Astrocyte (in vitro differentiated cells and primary cell): ENCODE results near the gene TTC23L. TPM values are rescaled to one million over a fixed set of nuclear protein-coding genes. Genes with fewer than 3 reads are reported as not detected.
A peak's percentile ranks its signal among the peaks of the same experiment; 100 is the strongest.

ENCODE experiments used
- DNase-seq: peaks from one replicate; pipeline ENCODE4 v3.0.0-alpha.2; 2010; ENCODE audit warnings: low read depth
- FAIRE-seq: peaks from 2 replicates; lab custom pipeline; 2011; peaks lifted over from hg19 to GRCh38; lab: Jason Lieb, UNC
- H2AFZ ChIP-seq: 2 replicates; pipeline ENCODE4 v1.6.0; 2012; ENCODE audit warnings: low read depth, low read length, inconsistent platforms
- H3K27ac ChIP-seq: 2 replicates; pipeline ENCODE4 v1.5.1; 2011; ENCODE audit warnings: low read depth, low read length, inconsistent platforms
- H3K27me3 ChIP-seq: 2 replicates; pipeline ENCODE4 v1.6.0; 2011; ENCODE audit warnings: low read length, inconsistent platforms; ENCODE audit not compliant: insufficient read depth
- H3K36me3 ChIP-seq: 2 replicates; pipeline ENCODE4 v1.5.1; 2011; ENCODE audit warnings: low read length, inconsistent platforms; ENCODE audit not compliant: insufficient read depth
- H3K4me1 ChIP-seq: 2 replicates; pipeline ENCODE4 v1.5.1; 2011; ENCODE audit warnings: low read length, inconsistent platforms; ENCODE audit not compliant: insufficient read depth
- H3K4me2 ChIP-seq: 2 replicates; pipeline ENCODE4 v1.6.0; 2012; ENCODE audit warnings: low read length, inconsistent platforms
- H3K4me3 ChIP-seq: 2 replicates; pipeline ENCODE4 v1.5.1; 2011; ENCODE audit warnings: low read depth, mild to moderate bottlenecking, low read length, inconsistent platforms; ENCODE audit not compliant: insufficient read depth
- H3K79me2 ChIP-seq: 2 replicates; pipeline ENCODE4 v1.6.0; 2012; ENCODE audit warnings: mild to moderate bottlenecking, low read length, inconsistent platforms; ENCODE audit not compliant: insufficient read depth
- H3K9ac ChIP-seq: 2 replicates; pipeline ENCODE4 v1.6.0; 2012; ENCODE audit warnings: mild to moderate bottlenecking, low read length, inconsistent platforms
- H3K9me3 ChIP-seq: 2 replicates; pipeline ENCODE4 v1.5.1; 2012; ENCODE audit warnings: low read depth, mild to moderate bottlenecking, low read length, inconsistent platforms; ENCODE audit not compliant: insufficient read depth
- H4K20me1 ChIP-seq: 2 replicates; pipeline ENCODE4 v1.6.0; 2012; ENCODE audit warnings: low read length, inconsistent platforms; ENCODE audit not compliant: insufficient read depth
- H3K27ac Mint-ChIP-seq: one replicate; pipeline ENCODE4 v1.8.0; 2021; ENCODE audit warnings: mild to moderate bottlenecking, mixed read lengths; ENCODE audit not compliant: unreplicated experiment
- H3K27me3 Mint-ChIP-seq: one replicate; pipeline ENCODE4 v1.8.0; 2021; ENCODE audit warnings: low read depth, mixed read lengths; ENCODE audit not compliant: unreplicated experiment
- H3K36me3 Mint-ChIP-seq: one replicate; pipeline ENCODE4 v1.8.0; 2021; ENCODE audit warnings: low read depth, mixed read lengths; ENCODE audit not compliant: unreplicated experiment
- H3K4me1 Mint-ChIP-seq: one replicate; pipeline ENCODE4 v1.8.0; 2021; ENCODE audit warnings: low read depth, mixed read lengths; ENCODE audit not compliant: unreplicated experiment
- H3K4me3 Mint-ChIP-seq: one replicate; pipeline ENCODE4 v1.8.0; 2021; ENCODE audit warnings: mild to moderate bottlenecking, moderate library complexity, mixed read lengths; ENCODE audit not compliant: unreplicated experiment
- H3K9me3 Mint-ChIP-seq: one replicate; pipeline ENCODE4 v1.8.0; 2021; ENCODE audit warnings: mild to moderate bottlenecking, mixed read lengths; ENCODE audit not compliant: unreplicated experiment
- EZH2 ChIP-seq: IDR thresholded peaks from 2 replicates; pipeline ENCODE4 v1.6.1; 2012; ENCODE audit warnings: mild to moderate bottlenecking, low read length, inconsistent platforms; ENCODE audit not compliant: insufficient read depth
- total RNA-seq: library from RNA; stranded (reverse); gene quantifications from 2 replicates; pipeline ENCODE4 v1.2.1, GENCODE V29; 2021
- TF ChIP-seq, protein P1 (sequence below): IDR thresholded peaks from 2 replicates; pipeline ENCODE4 v1.5.1; 2011; ENCODE audit warnings: low read depth, mild to moderate bottlenecking, inconsistent platforms, low read length, moderate library complexity; ENCODE audit not compliant: insufficient read depth

TTC23L gene
- total RNA-seq, 1 donor from 2014 or later = 0.16 TPM

DNA sequence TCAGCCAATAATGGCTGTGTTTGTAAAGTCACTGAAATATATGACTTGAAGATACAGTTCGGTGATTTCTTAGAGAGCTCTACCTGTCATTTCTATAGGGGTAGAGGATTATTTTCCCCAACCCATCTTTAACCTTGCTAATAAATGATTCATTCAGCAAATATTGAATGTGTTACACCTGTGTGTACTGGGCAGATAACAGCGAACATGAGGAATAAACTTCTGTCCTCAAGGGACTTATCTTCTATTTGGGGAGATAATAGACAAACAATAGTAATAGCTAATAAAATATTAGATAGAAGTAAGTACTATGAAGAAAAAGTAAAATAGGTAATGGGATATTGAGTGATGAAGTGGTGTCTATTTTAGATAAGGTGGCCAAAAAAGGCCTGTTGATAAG is 9.3 kb downstream of the TTC23L start:
- H3K9ac ChIP-seq = no peak overlapping the region
- Mint-ChIP-seq H3K4me3 (no peak overlapping the region), H3K9me3 (peaks cover 3% of the 10 kb centered on the region), H3K27ac (no peak overlapping the region), H3K36me3 (peaks cover 5% of the 10 kb centered on the region), H3K4me1 (peaks cover 5% of the 10 kb centered on the region), H3K27me3 (peaks cover 5% of the 10 kb centered on the region)
- no peaks in the 10 kb centered on the region for H3K36me3 ChIP-seq
- no peak overlapping the region for H3K4me3 ChIP-seq
- no peak for DNase-seq
- no peaks in the 10 kb centered on the region for H3K9me3 ChIP-seq
- H3K4me1 ChIP-seq = no peaks in the 10 kb centered on the region
- H3K27me3 ChIP-seq = no peaks in the 10 kb centered on the region
- no peaks in the 10 kb centered on the region for H4K20me1 ChIP-seq
- no peak overlapping the region for H2AFZ ChIP-seq
- no peak overlapping the region for H3K27ac ChIP-seq
- no peak for TF ChIP-seq EZH2
- TF ChIP-seq, protein P1, sequence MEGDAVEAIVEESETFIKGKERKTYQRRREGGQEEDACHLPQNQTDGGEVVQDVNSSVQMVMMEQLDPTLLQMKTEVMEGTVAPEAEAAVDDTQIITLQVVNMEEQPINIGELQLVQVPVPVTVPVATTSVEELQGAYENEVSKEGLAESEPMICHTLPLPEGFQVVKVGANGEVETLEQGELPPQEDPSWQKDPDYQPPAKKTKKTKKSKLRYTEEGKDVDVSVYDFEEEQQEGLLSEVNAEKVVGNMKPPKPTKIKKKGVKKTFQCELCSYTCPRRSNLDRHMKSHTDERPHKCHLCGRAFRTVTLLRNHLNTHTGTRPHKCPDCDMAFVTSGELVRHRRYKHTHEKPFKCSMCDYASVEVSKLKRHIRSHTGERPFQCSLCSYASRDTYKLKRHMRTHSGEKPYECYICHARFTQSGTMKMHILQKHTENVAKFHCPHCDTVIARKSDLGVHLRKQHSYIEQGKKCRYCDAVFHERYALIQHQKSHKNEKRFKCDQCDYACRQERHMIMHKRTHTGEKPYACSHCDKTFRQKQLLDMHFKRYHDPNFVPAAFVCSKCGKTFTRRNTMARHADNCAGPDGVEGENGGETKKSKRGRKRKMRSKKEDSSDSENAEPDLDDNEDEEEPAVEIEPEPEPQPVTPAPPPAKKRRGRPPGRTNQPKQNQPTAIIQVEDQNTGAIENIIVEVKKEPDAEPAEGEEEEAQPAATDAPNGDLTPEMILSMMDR = no peak
- H3K4me2 ChIP-seq = no peak overlapping the region
- no peaks in the 10 kb centered on the region for H3K79me2 ChIP-seq
- no peak for FAIRE-seq

DNA sequence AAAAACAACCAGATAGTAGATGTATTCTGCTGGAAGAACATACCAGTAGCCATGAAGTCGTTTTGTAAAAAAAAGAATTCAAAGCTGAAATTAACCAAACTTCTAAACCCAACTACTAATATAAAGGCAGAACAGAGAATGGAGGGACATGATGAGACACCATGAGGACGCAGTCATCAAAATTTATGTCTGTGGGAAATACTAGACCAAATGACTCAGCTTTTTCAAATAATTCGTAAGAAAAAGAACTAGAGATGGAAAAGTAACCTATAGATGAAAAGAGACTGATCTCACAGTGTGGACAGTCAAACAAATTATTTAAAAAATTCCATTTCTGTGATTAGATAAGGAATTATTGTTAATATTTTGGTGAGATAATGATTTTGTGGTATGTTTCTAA is 10.3 kb downstream of the TTC23L start:
- H3K9me3 Mint-ChIP-seq = peaks cover 6% of the 10 kb centered on the region
- Histone ChIP-seq H4K20me1 (no peaks in the 10 kb centered on the region), H3K36me3 (no peaks in the 10 kb centered on the region), H3K4me3 (no peak overlapping the region), H3K27ac (no peak overlapping the region), H2AFZ (no peak overlapping the region), H3K4me1 (no peaks in the 10 kb centered on the region), H3K9me3 (no peaks in the 10 kb centered on the region), H3K27me3 (no peaks in the 10 kb centered on the region), H3K4me2 (no peak overlapping the region), H3K9ac (no peak overlapping the region), H3K79me2 (no peaks in the 10 kb centered on the region)
- H3K4me3 Mint-ChIP-seq = no peak overlapping the region
- H3K27ac Mint-ChIP-seq = no peak overlapping the region
- peaks cover 5% of the 10 kb centered on the region for H3K27me3 Mint-ChIP-seq
- H3K36me3 Mint-ChIP-seq = peaks cover 5% of the 10 kb centered on the region
- H3K4me1 Mint-ChIP-seq = peaks cover 5% of the 10 kb centered on the region
- no peak for DNase-seq
- TF ChIP-seq, protein P1 = no peak
- no peak for TF ChIP-seq EZH2
- FAIRE-seq = no peak

DNA sequence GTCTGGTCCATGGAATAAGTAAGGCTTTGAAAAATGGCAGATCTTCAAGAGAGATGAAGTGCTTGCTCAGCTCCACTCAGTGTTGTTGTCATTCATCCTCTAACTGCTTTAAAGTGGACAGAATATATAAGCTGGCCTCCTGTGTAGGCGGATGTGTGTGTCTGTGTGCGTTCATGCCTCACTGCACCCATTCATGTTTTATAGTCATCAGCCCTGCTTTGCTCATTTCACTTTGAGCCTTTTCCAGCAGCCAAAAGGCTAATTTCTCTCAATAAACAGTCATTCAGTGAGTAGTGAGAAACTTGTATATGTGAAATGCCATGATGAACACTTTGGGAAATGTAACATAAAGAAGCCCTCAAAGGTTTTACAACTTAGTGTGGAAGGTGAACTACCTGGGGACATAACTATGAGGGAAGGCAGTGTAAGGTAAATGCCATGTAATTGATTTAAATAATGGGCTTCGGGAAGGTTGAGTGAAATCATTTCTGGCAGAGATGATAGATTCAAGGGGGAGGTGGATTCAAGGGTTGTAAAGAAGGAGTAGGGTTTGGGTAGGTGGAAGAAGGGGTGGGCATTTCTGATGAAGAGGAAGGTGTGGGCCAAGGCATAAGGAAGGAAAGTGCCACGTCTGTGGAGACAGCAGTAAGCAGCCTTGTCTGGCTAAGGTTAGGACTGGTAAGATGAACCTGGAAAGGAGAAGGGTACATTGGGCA is 15.7 kb downstream of the TTC23L start:
- H4K20me1 ChIP-seq = no peaks in the 10 kb centered on the region
- Mint-ChIP-seq H3K4me1 (no peaks in the 10 kb centered on the region), H3K36me3 (peaks cover 3% of the 10 kb centered on the region), H3K9me3 (peaks cover 6% of the 10 kb centered on the region), H3K27me3 (peaks cover 8% of the 10 kb centered on the region), H3K4me3 (no peak overlapping the region), H3K27ac (no peak overlapping the region)
- no peaks in the 10 kb centered on the region for H3K27me3 ChIP-seq
- H3K4me2 ChIP-seq = peak overlapping the region; percentile 44
- no peak overlapping the region for H3K4me3 ChIP-seq
- no peaks in the 10 kb centered on the region for H3K4me1 ChIP-seq
- no peak for TF ChIP-seq EZH2
- TF ChIP-seq, protein P1 = no peak
- no peak overlapping the region for H3K9ac ChIP-seq
- FAIRE-seq = no peak
- H3K27ac ChIP-seq = no peak overlapping the region
- H3K36me3 ChIP-seq = no peaks in the 10 kb centered on the region
- H2AFZ ChIP-seq = peak overlapping the region; percentile 24
- no peaks in the 10 kb centered on the region for H3K9me3 ChIP-seq
- DNase-seq = peak; percentile 81
- H3K79me2 ChIP-seq = no peaks in the 10 kb centered on the region
